ENCODE measurements around the gene VPS13D. TPM values are rescaled to one million over a fixed set of nuclear protein-coding genes. Genes with fewer than 3 reads are reported as not detected.

Gene VPS13D
- total RNA-seq, 1 experiment from 2014 or later, result 29.0 TPM

DNA sequence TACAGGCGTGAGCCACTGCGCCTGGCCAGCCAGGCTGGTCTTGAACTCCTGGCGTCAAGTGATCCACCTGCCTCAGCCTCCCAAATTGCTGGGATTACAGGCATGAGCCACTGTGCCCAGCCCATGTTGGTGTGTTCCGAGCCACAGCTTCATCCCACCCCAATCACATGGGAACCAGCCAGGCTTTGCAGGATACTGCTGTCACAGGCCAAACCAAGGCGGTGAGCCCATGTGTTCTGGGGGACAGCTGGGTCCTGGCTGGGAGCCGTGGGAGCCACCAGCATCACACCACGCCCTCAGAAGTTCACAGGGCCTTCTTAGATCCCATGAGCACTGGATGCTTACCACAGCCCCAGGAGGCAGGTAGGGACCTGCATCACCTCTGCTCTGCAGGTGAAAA lies 331.3 kb downstream of the VPS13D start:
- peaks cover 42% of the 10 kb centered on the region for H3K9me3 Mint-ChIP-seq
- POLR2A ChIA-PET, result no interaction called here

More for the DNA sequence above, 331.3 kb downstream of the VPS13D start:
- no peak for DNase-seq (ENCODE audit: low spot score)
- Mint-ChIP-seq H3K4me3 (no peak overlapping the region), H3K4me1 (peaks cover 8% of the 10 kb centered on the region), H3K27ac (no peak overlapping the region), H3K27me3 (ENCODE audit: low read depth) (peaks cover 7% of the 10 kb centered on the region), H3K36me3 (peaks cover 32% of the 10 kb centered on the region)
- TF ChIP-seq, protein P1, sequence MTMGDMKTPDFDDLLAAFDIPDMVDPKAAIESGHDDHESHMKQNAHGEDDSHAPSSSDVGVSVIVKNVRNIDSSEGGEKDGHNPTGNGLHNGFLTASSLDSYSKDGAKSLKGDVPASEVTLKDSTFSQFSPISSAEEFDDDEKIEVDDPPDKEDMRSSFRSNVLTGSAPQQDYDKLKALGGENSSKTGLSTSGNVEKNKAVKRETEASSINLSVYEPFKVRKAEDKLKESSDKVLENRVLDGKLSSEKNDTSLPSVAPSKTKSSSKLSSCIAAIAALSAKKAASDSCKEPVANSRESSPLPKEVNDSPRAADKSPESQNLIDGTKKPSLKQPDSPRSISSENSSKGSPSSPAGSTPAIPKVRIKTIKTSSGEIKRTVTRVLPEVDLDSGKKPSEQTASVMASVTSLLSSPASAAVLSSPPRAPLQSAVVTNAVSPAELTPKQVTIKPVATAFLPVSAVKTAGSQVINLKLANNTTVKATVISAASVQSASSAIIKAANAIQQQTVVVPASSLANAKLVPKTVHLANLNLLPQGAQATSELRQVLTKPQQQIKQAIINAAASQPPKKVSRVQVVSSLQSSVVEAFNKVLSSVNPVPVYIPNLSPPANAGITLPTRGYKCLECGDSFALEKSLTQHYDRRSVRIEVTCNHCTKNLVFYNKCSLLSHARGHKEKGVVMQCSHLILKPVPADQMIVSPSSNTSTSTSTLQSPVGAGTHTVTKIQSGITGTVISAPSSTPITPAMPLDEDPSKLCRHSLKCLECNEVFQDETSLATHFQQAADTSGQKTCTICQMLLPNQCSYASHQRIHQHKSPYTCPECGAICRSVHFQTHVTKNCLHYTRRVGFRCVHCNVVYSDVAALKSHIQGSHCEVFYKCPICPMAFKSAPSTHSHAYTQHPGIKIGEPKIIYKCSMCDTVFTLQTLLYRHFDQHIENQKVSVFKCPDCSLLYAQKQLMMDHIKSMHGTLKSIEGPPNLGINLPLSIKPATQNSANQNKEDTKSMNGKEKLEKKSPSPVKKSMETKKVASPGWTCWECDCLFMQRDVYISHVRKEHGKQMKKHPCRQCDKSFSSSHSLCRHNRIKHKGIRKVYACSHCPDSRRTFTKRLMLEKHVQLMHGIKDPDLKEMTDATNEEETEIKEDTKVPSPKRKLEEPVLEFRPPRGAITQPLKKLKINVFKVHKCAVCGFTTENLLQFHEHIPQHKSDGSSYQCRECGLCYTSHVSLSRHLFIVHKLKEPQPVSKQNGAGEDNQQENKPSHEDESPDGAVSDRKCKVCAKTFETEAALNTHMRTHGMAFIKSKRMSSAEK (CRISPR knock-in tag; IDR thresholded peaks at IDR 0.05; ENCODE audit: borderline replicate concordance), result no peak
- TF ChIP-seq, protein P2, sequence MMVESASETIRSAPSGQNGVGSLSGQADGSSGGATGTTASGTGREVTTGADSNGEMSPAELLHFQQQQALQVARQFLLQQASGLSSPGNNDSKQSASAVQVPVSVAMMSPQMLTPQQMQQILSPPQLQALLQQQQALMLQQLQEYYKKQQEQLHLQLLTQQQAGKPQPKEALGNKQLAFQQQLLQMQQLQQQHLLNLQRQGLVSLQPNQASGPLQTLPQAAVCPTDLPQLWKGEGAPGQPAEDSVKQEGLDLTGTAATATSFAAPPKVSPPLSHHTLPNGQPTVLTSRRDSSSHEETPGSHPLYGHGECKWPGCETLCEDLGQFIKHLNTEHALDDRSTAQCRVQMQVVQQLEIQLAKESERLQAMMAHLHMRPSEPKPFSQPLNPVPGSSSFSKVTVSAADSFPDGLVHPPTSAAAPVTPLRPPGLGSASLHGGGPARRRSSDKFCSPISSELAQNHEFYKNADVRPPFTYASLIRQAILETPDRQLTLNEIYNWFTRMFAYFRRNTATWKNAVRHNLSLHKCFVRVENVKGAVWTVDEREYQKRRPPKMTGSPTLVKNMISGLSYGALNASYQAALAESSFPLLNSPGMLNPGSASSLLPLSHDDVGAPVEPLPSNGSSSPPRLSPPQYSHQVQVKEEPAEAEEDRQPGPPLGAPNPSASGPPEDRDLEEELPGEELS (CRISPR knock-in tag; IDR thresholded peaks at IDR 0.05), result no peak
- TF ChIP-seq, protein P3, sequence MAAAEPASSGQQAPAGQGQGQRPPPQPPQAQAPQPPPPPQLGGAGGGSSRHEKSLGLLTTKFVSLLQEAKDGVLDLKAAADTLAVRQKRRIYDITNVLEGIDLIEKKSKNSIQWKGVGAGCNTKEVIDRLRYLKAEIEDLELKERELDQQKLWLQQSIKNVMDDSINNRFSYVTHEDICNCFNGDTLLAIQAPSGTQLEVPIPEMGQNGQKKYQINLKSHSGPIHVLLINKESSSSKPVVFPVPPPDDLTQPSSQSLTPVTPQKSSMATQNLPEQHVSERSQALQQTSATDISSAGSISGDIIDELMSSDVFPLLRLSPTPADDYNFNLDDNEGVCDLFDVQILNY (CRISPR knock-in tag; IDR thresholded peaks at IDR 0.05), result no peak
- TF ChIP-seq ETV6 (CRISPR knock-in tag; IDR thresholded peaks at IDR 0.05) (no peak), TEAD1 (CRISPR knock-in tag; IDR thresholded peaks at IDR 0.05) (no peak), NFYB (CRISPR knock-in tag; conservative IDR thresholded peaks at IDR 0.05; ENCODE audit: low read depth) (no peak), SOX15 (CRISPR knock-in tag; IDR thresholded peaks at IDR 0.05) (no peak), IRF2 (CRISPR knock-in tag; IDR thresholded peaks at IDR 0.05; ENCODE audit: borderline replicate concordance, low read depth) (no peak), ZNF317 (CRISPR knock-in tag; IDR thresholded peaks at IDR 0.05; ENCODE audit: borderline replicate concordance, low read depth) (no peak), TP53 (CRISPR knock-in tag; IDR thresholded peaks at IDR 0.05) (no peak), HMGA2 (CRISPR knock-in tag; IDR thresholded peaks at IDR 0.05) (no peak), GTF2I (CRISPR knock-in tag; conservative IDR thresholded peaks at IDR 0.05) (no peak), NFE2L1 (CRISPR knock-in tag; IDR thresholded peaks at IDR 0.05) (no peak), CREB1 (CRISPR knock-in tag; IDR thresholded peaks at IDR 0.05) (no peak)
- TF ChIP-seq, protein P4, sequence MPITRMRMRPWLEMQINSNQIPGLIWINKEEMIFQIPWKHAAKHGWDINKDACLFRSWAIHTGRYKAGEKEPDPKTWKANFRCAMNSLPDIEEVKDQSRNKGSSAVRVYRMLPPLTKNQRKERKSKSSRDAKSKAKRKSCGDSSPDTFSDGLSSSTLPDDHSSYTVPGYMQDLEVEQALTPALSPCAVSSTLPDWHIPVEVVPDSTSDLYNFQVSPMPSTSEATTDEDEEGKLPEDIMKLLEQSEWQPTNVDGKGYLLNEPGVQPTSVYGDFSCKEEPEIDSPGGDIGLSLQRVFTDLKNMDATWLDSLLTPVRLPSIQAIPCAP (CRISPR knock-in tag; IDR thresholded peaks at IDR 0.05), result no peak
- TF ChIP-seq, protein P5, sequence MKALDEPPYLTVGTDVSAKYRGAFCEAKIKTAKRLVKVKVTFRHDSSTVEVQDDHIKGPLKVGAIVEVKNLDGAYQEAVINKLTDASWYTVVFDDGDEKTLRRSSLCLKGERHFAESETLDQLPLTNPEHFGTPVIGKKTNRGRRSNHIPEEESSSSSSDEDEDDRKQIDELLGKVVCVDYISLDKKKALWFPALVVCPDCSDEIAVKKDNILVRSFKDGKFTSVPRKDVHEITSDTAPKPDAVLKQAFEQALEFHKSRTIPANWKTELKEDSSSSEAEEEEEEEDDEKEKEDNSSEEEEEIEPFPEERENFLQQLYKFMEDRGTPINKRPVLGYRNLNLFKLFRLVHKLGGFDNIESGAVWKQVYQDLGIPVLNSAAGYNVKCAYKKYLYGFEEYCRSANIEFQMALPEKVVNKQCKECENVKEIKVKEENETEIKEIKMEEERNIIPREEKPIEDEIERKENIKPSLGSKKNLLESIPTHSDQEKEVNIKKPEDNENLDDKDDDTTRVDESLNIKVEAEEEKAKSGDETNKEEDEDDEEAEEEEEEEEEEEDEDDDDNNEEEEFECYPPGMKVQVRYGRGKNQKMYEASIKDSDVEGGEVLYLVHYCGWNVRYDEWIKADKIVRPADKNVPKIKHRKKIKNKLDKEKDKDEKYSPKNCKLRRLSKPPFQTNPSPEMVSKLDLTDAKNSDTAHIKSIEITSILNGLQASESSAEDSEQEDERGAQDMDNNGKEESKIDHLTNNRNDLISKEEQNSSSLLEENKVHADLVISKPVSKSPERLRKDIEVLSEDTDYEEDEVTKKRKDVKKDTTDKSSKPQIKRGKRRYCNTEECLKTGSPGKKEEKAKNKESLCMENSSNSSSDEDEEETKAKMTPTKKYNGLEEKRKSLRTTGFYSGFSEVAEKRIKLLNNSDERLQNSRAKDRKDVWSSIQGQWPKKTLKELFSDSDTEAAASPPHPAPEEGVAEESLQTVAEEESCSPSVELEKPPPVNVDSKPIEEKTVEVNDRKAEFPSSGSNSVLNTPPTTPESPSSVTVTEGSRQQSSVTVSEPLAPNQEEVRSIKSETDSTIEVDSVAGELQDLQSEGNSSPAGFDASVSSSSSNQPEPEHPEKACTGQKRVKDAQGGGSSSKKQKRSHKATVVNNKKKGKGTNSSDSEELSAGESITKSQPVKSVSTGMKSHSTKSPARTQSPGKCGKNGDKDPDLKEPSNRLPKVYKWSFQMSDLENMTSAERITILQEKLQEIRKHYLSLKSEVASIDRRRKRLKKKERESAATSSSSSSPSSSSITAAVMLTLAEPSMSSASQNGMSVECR (CRISPR knock-in tag; IDR thresholded peaks at IDR 0.05; ENCODE audit: borderline replicate concordance), result no peak
- no peak for ATAC-seq
- CTCF ChIA-PET, result no interaction called here

Small RNA genes lying within 50 kb of the gene (microRNA-seq; reads per million reads assigned to microRNA genes)
- gene MIR4632 (ENCODE audit: borderline number of aligned reads), result not detected

Other genes starting within 250 kb of the VPS13D start
- 56.8 to 63.0 TPM (median 59.8 TPM) in 3 replicates for gene MFN2, start 249.6 kb upstream of the VPS13D start, total RNA-seq (2021)
- 65.6 to 75.1 TPM (median 67.4 TPM) in 3 replicates for gene MIIP, start 210.5 kb upstream of the VPS13D start, total RNA-seq (2021)
- 20.5 to 21.3 TPM (median 20.8 TPM) in 3 replicates for gene TNFRSF8, start 166.7 kb upstream of the VPS13D start, total RNA-seq (2021)
- gene TNFRSF1B, start 63.0 kb upstream of the VPS13D start, total RNA-seq (2021), result 1.6 to 2.7 TPM (median 2.1 TPM) in 3 replicates

All from WTC11 (cell line).